Hepatocyte (in vitro differentiated cells): Measurements from ENCODE around the gene SIGLECL1. TPM values are rescaled to one million over a fixed set of nuclear protein-coding genes. Genes with fewer than 3 reads are reported as not detected.

Source experiments
- DNase-seq: peaks from one replicate; pipeline ENCODE4 v3.0.0-alpha.2; 2016; ENCODE audit warnings: low spot score
- H2AFZ ChIP-seq: fragments of 200-600 bp; sonication (generic); 2 replicates; pipeline ENCODE4 v1.6.0; 2016; ENCODE audit warnings: antibody characterized with exemption, mild to moderate bottlenecking
- H3K27ac ChIP-seq: fragments of 200-600 bp; sonication (generic); 2 replicates; pipeline ENCODE4 v1.5.1; 2016; ENCODE audit warnings: mild to moderate bottlenecking
- H3K27me3 ChIP-seq: fragments of 200-600 bp; sonication (generic); 2 replicates; pipeline ENCODE4 v1.6.1; 2016
- H3K36me3 ChIP-seq: fragments of 200-600 bp; sonication (generic); replicated peaks from 2 replicates; pipeline ENCODE4 v1.5.1; 2016; ENCODE audit warnings: low read depth; ENCODE audit not compliant: insufficient read depth
- H3K4me1 ChIP-seq: fragments of 200-600 bp; sonication (generic); 2 replicates; pipeline ENCODE4 v1.5.1; 2016; ENCODE audit warnings: mild to moderate bottlenecking, moderate library complexity; ENCODE audit not compliant: insufficient read depth
- H3K4me2 ChIP-seq: fragments of 200-600 bp; sonication (generic); 2 replicates; pipeline ENCODE4 v1.6.0; 2016
- H3K4me3 ChIP-seq: fragments of 200-600 bp; sonication (generic); 2 replicates; pipeline ENCODE4 v1.5.1; 2016; ENCODE audit warnings: mild to moderate bottlenecking
- H3K79me2 ChIP-seq: fragments of 200-600 bp; sonication (generic); 2 replicates; pipeline ENCODE4 v1.6.0; 2017; ENCODE audit warnings: mild to moderate bottlenecking
- H3K9me2 ChIP-seq: fragments of 200-600 bp; sonication (generic); replicated peaks from 2 replicates; pipeline ENCODE4 v1.6.0; 2017; ENCODE audit warnings: mild to moderate bottlenecking; ENCODE audit not compliant: insufficient read depth
- H3K9me3 ChIP-seq: fragments of 200-600 bp; sonication (generic); 2 replicates; pipeline ENCODE4 v1.5.1; 2016; ENCODE audit warnings: low read depth, mild to moderate bottlenecking
- H4K20me1 ChIP-seq: fragments of 200-600 bp; sonication (generic); 2 replicates; pipeline ENCODE4 v1.6.0; 2016; ENCODE audit warnings: mild to moderate bottlenecking; ENCODE audit not compliant: insufficient read depth, poor library complexity, severe bottlenecking
- EZH2 ChIP-seq: fragments of 200-600 bp; sonication (generic); IDR thresholded peaks from 2 replicates; pipeline ENCODE4 v1.6.1; 2016; ENCODE audit warnings: antibody characterized with exemption, mild to moderate bottlenecking, borderline replicate concordance
- EZH2phosphoT487 ChIP-seq: fragments of 200-600 bp; sonication (generic); IDR thresholded peaks from one replicate; pipeline ENCODE4 v1.6.1; 2018; ENCODE audit warnings: antibody characterized with exemption, mild to moderate bottlenecking, low read depth, moderate library complexity; ENCODE audit not compliant: unreplicated experiment, severe bottlenecking
- WGBS: methylation state at CpG from one replicate; pipeline ENCODE4 v1.1.6; 2016; ENCODE audit warnings: low lambda C conversion rate; ENCODE audit errors: missing lambda C conversion rate; 5-methylcytosine and 5-hydroxymethylcytosine counted together
- polyA plus RNA-seq: library from polyadenylated mRNA; unstranded; fragments of >200 nt; fragmentation: Nextera tagmentation; extraction: Ambion mirVana; gene quantifications from 2 replicates; pipeline ENCODE4 v1.2.1, GENCODE V29; 2016
- total RNA-seq: library from RNA; depleted of rRNA; stranded (reverse); fragments of >200 nt; gene quantifications from 2 replicates; pipeline ENCODE4 v1.2.3, GENCODE V29; 2014
- TF ChIP-seq, protein P1 (sequence below): fragments of 200-600 bp; sonication (generic); IDR thresholded peaks from 2 replicates; pipeline ENCODE4 v1.5.1; 2016; ENCODE audit warnings: antibody characterized with exemption, mild to moderate bottlenecking; ENCODE audit not compliant: poor library complexity

The SIGLECL1 gene
- total and polyA plus RNA-seq, 2 experiments from 2014 or later: not detected

- Histone ChIP-seq H3K27ac (no peak overlapping the region), H3K4me2 (no peak overlapping the region), H2AFZ (no peak overlapping the region), H3K27me3 (no peaks in the 10 kb centered on the region), H4K20me1 (no peaks in the 10 kb centered on the region), H3K4me3 (no peak overlapping the region), H3K79me2 (no peaks in the 10 kb centered on the region), H3K36me3 (no peaks in the 10 kb centered on the region), H3K9me2 (no peaks in the 10 kb centered on the region), H3K4me1 (no peaks in the 10 kb centered on the region), H3K9me3 (no peaks in the 10 kb centered on the region)
- WGBS: 87% methylated on average over 9 of the region's 9 CpGs
- no peak for DNase-seq
- TF ChIP-seq EZH2phosphoT487 (no peak), EZH2 (no peak)
- TF ChIP-seq, protein P1, sequence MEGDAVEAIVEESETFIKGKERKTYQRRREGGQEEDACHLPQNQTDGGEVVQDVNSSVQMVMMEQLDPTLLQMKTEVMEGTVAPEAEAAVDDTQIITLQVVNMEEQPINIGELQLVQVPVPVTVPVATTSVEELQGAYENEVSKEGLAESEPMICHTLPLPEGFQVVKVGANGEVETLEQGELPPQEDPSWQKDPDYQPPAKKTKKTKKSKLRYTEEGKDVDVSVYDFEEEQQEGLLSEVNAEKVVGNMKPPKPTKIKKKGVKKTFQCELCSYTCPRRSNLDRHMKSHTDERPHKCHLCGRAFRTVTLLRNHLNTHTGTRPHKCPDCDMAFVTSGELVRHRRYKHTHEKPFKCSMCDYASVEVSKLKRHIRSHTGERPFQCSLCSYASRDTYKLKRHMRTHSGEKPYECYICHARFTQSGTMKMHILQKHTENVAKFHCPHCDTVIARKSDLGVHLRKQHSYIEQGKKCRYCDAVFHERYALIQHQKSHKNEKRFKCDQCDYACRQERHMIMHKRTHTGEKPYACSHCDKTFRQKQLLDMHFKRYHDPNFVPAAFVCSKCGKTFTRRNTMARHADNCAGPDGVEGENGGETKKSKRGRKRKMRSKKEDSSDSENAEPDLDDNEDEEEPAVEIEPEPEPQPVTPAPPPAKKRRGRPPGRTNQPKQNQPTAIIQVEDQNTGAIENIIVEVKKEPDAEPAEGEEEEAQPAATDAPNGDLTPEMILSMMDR: no peak
Observed at GRCh38 chr19:51211833-51212232, 39.0 kb upstream of the SIGLECL1 start.

- H3K36me3 ChIP-seq: no peaks in the 10 kb centered on the region
- no peaks in the 10 kb centered on the region for H3K79me2 ChIP-seq
- no peaks in the 10 kb centered on the region for H3K9me3 ChIP-seq
- no peak for DNase-seq
- H4K20me1 ChIP-seq: no peaks in the 10 kb centered on the region
- 79% methylated on average over 1 of the region's 1 CpG for WGBS
- no peak overlapping the region for H3K27ac ChIP-seq
- no peaks in the 10 kb centered on the region for H3K27me3 ChIP-seq
- no peaks in the 10 kb centered on the region for H3K4me1 ChIP-seq
- H3K9me2 ChIP-seq: no peaks in the 10 kb centered on the region
- H2AFZ ChIP-seq: no peak overlapping the region
- no peak for TF ChIP-seq EZH2
- no peak for TF ChIP-seq EZH2phosphoT487
- TF ChIP-seq, protein P1: no peak
- no peak overlapping the region for H3K4me3 ChIP-seq
- no peak overlapping the region for H3K4me2 ChIP-seq
Observed at GRCh38 chr19:51219307-51219706, 31.6 kb upstream of the SIGLECL1 start.

- Histone ChIP-seq H3K27ac (no peak overlapping the region), H3K4me1 (no peaks in the 10 kb centered on the region), H4K20me1 (no peaks in the 10 kb centered on the region), H3K27me3 (no peaks in the 10 kb centered on the region), H3K4me2 (no peak overlapping the region), H2AFZ (no peak overlapping the region), H3K79me2 (no peaks in the 10 kb centered on the region), H3K9me3 (no peaks in the 10 kb centered on the region), H3K4me3 (no peak overlapping the region), H3K36me3 (no peaks in the 10 kb centered on the region), H3K9me2 (no peaks in the 10 kb centered on the region)
- 69% methylated on average over 1 of the region's 1 CpG for WGBS
- no peak for DNase-seq
- no peak for TF ChIP-seq EZH2phosphoT487
- TF ChIP-seq, protein P1: no peak
- no peak for TF ChIP-seq EZH2
Observed at GRCh38 chr19:51219971-51220370, 30.9 kb upstream of the SIGLECL1 start.

DNA sequence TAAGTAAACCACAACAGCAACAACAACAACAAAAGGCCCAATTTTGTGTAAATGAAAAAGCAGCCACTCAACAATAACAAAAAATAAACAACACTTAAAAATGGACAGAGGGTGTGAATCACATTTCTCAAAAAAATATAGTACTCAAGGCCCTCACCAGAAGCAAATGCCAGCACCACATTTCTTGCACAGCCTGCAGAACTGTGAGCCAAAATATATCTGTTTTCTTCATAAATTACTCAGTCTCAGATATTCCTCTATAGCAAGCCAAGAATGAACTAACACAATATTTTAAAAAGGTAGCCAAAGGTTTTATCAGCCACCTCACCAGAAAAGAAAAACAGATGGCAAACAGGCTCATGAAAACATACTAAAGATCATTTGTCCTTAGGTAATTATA, 29.9 kb upstream of the SIGLECL1 start:
- Histone ChIP-seq H3K4me1 (no peaks in the 10 kb centered on the region), H3K27ac (no peak overlapping the region), H3K79me2 (no peaks in the 10 kb centered on the region), H3K9me2 (no peaks in the 10 kb centered on the region), H3K4me2 (no peak overlapping the region), H2AFZ (no peak overlapping the region), H4K20me1 (no peaks in the 10 kb centered on the region), H3K27me3 (no peaks in the 10 kb centered on the region), H3K36me3 (no peaks in the 10 kb centered on the region), H3K4me3 (no peak overlapping the region), H3K9me3 (no peaks in the 10 kb centered on the region)
- no peak for DNase-seq
- no peak for TF ChIP-seq EZH2phosphoT487
- TF ChIP-seq, protein P1: no peak
- TF ChIP-seq EZH2: no peak
